KMS-11 (cell line): ENCODE data around the gene ENTR1.

Experiments used
- H2AFZ ChIP-seq: fragments of 200-600 bp; sonication (generic); 2 replicates; pipeline ENCODE4 v1.6.1; 2016; ENCODE audit warnings: antibody characterized with exemption, mixed run types, low read depth
- H3K27ac ChIP-seq: fragments of 200-600 bp; sonication (generic); 2 replicates; pipeline ENCODE4 v1.6.1; 2016; ENCODE audit warnings: mild to moderate bottlenecking, mixed run types
- H3K27me3 ChIP-seq: fragments of 200-600 bp; sonication (generic); 2 replicates; pipeline ENCODE4 v1.6.1; 2017; ENCODE audit warnings: mild to moderate bottlenecking, low read depth, mixed run types, moderate library complexity; ENCODE audit not compliant: insufficient read depth
- H3K36me3 ChIP-seq: fragments of 200-600 bp; sonication (generic); 2 replicates; pipeline ENCODE4 v1.6.1; 2017; ENCODE audit warnings: mild to moderate bottlenecking, mixed run types; ENCODE audit not compliant: insufficient read depth
- H3K4me1 ChIP-seq: fragments of 200-600 bp; sonication (generic); 2 replicates; pipeline ENCODE4 v1.6.1; 2016; ENCODE audit warnings: mild to moderate bottlenecking, low read depth, mixed run types; ENCODE audit not compliant: poor library complexity, severe bottlenecking
- H3K4me2 ChIP-seq: fragments of 200-600 bp; sonication (generic); 2 replicates; pipeline ENCODE4 v1.7.0; 2016; ENCODE audit warnings: mild to moderate bottlenecking, mixed run types
- H3K4me3 ChIP-seq: fragments of 200-600 bp; sonication (generic); IDR thresholded peaks from 2 replicates; pipeline ENCODE4 v1.6.1; 2017; ENCODE audit warnings: low read depth, low read length, mixed read lengths; ENCODE audit not compliant: insufficient read depth
- H3K79me2 ChIP-seq: fragments of 200-600 bp; sonication (generic); 2 replicates; pipeline ENCODE4 v1.6.1; 2016; ENCODE audit warnings: low read depth, mixed run types; ENCODE audit not compliant: insufficient read depth
- H3K9ac ChIP-seq: fragments of 200-600 bp; sonication (generic); 2 replicates; pipeline ENCODE4 v1.6.1; 2016; ENCODE audit warnings: mild to moderate bottlenecking, mixed run types
- H4K20me1 ChIP-seq: fragments of 200-600 bp; sonication (generic); 2 replicates; pipeline ENCODE4 v1.6.1; 2016; ENCODE audit warnings: mild to moderate bottlenecking, mixed run types; ENCODE audit not compliant: insufficient read depth
- CTCF ChIP-seq: fragments of 200-600 bp; sonication (generic); conservative IDR thresholded peaks from 2 replicates; pipeline ENCODE4 v1.6.1; 2017; ENCODE audit warnings: low read depth, mild to moderate bottlenecking, antibody characterized with exemption, low read length, moderate library complexity, mixed read lengths

Gene ENTR1

GRCh38 chr9:136437839-136438547, 27.6 kb upstream of the ENTR1 start:
- H3K36me3 ChIP-seq: no peaks in the 10 kb centered on the region
- H3K27me3 ChIP-seq: no peaks in the 10 kb centered on the region
- TF ChIP-seq CTCF: no peak
- peaks cover 20% of the 10 kb centered on the region for H3K4me1 ChIP-seq
- no peaks in the 10 kb centered on the region for H4K20me1 ChIP-seq
- peaks cover 34% of the 10 kb centered on the region for H3K79me2 ChIP-seq
- H3K9ac ChIP-seq: peak overlapping the region; percentile 65; the same call in 1 of the 2 replicates
- no peak overlapping the region for H3K27ac ChIP-seq
- no peak overlapping the region for H2AFZ ChIP-seq
- peak overlapping the region; percentile 81 for H3K4me2 ChIP-seq
- H3K4me3 ChIP-seq: no peak overlapping the region

DNA sequence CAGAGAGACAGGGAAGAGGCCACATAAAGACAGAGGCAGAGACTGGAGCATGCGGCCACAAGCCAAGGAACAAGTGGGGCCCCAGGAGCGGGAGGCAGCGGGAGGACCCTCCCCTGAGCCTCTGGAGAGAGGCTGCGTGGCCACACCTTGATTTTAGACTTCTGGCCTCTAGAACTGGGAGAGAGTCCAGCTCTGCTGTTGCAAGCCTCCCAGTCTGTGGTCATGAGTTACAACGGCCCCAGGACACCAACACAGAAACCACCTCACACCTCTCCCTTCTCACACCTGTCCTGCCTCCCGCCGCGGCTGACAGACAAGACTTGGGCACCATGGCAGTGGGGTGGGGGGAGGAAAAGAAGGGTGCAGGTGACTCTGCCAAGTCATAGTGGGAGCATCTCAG, 27.0 kb upstream of the ENTR1 start:
- Histone ChIP-seq H3K79me2 (peaks cover 34% of the 10 kb centered on the region), H3K4me2 (peak overlapping the region; percentile 81), H4K20me1 (no peaks in the 10 kb centered on the region), H3K27me3 (no peaks in the 10 kb centered on the region), H3K27ac (no peak overlapping the region), H3K4me1 (peaks cover 20% of the 10 kb centered on the region), H3K36me3 (no peaks in the 10 kb centered on the region), H2AFZ (no peak overlapping the region), H3K9ac (no peak overlapping the region), H3K4me3 (no peak overlapping the region)
- no peak for TF ChIP-seq CTCF

- Histone ChIP-seq H3K27ac (no peak overlapping the region), H3K4me2 (no peak overlapping the region), H3K36me3 (no peaks in the 10 kb centered on the region), H3K79me2 (peaks cover 34% of the 10 kb centered on the region), H4K20me1 (no peaks in the 10 kb centered on the region), H3K4me3 (no peak overlapping the region), H3K27me3 (no peaks in the 10 kb centered on the region), H2AFZ (no peak overlapping the region), H3K9ac (no peak overlapping the region), H3K4me1 (peaks cover 20% of the 10 kb centered on the region)
- TF ChIP-seq CTCF: no peak
Observed at GRCh38 chr9:136436055-136436634, 25.7 kb upstream of the ENTR1 start.

GRCh38 chr9:136434580-136435169, 24.3 kb upstream of the ENTR1 start:
- TF ChIP-seq CTCF: no peak
- peaks cover 14% of the 10 kb centered on the region for H3K4me1 ChIP-seq
- no peak overlapping the region for H2AFZ ChIP-seq
- no peaks in the 10 kb centered on the region for H4K20me1 ChIP-seq
- H3K9ac ChIP-seq: no peak overlapping the region
- H3K27me3 ChIP-seq: no peaks in the 10 kb centered on the region
- H3K4me2 ChIP-seq: no peak overlapping the region
- H3K79me2 ChIP-seq: peaks cover 34% of the 10 kb centered on the region
- no peaks in the 10 kb centered on the region for H3K36me3 ChIP-seq
- no peak overlapping the region for H3K4me3 ChIP-seq
- H3K27ac ChIP-seq: no peak overlapping the region
